Left renal pelvis (tissue), 4 donors: ENCODE results near the gene LETMD1. TPM values are rescaled to one million over a fixed set of nuclear protein-coding genes. Genes with fewer than 3 reads are reported as not detected.
A peak's percentile ranks its signal among the peaks of the same experiment; 100 is the strongest.
"Not testable (repeated sequence)": the region's sequence is repeated elsewhere in the genome, so short reads cannot be mapped to it uniquely, and the experiment has no call there.

Experiments
- DNase-seq, 4 donors: peaks; one replicate each; pipeline ENCODE4 v3.0.0-alpha.2; 2013; ENCODE audit warnings: low read depth in 4 of 4, low spot score in 3 of 4
- polyA plus RNA-seq, 4 donors: library from polyadenylated mRNA; unstranded; fragments of 120-200 nt; gene quantifications; one replicate each; pipeline ENCODE4 v1.2.1, GENCODE V29; 2013; ENCODE audit not compliant: insufficient read length in 4 of 4

LETMD1 gene
- polyA plus RNA-seq, 4 donors: 77.6 to 137 (median 97.6) TPM

GRCh38 chr12:51076236-51076930 lies 28.3 kb downstream of the LETMD1 start:
- DNase-seq: no peak

GRCh38 chr12:51077930-51078329 lies 29.8 kb downstream of the LETMD1 start:
- DNase-seq: no peak

- not testable (repeated sequence) for DNase-seq
Measured at GRCh38 chr12:51078346-51078745, 30.2 kb downstream of the LETMD1 start.

GRCh38 chr12:51078866-51079265 lies 30.7 kb downstream of the LETMD1 start:
- DNase-seq: not testable (repeated sequence)

GRCh38 chr12:51080136-51080535 lies 32.0 kb downstream of the LETMD1 start:
- no peak for DNase-seq

GRCh38 chr12:51081421-51081820 lies 33.3 kb downstream of the LETMD1 start:
- no peak for DNase-seq

- DNase-seq: peak; percentile 28 to 57 (median 38)
Measured at GRCh38 chr12:51082561-51083125, 34.5 kb downstream of the LETMD1 start.

- DNase-seq: peak; percentile 83 to 95 (median 88)
Measured at GRCh38 chr12:51083126-51083833, 35.2 kb downstream of the LETMD1 start, which contains the start of gene CSRNP2. Gene CSRNP2, minus strand, starts transcription at chr12:51083596. Its CDS starts 7,035 bp downstream, at chr12:51076561.

GRCh38 chr12:51085757-51086156 lies 37.6 kb downstream of the LETMD1 start:
- DNase-seq: no peak

GRCh38 chr12:51086933-51087332 lies 38.8 kb downstream of the LETMD1 start:
- DNase-seq: no peak

GRCh38 chr12:51087818-51088217 lies 39.7 kb downstream of the LETMD1 start:
- DNase-seq: no peak

- DNase-seq: no peak
Measured at GRCh38 chr12:51090705-51091229, 42.6 kb downstream of the LETMD1 start.

GRCh38 chr12:51098611-51099010 lies 50.5 kb downstream of the LETMD1 start:
- no peak for DNase-seq

GRCh38 chr12:51103977-51104376 lies 55.9 kb downstream of the LETMD1 start:
- DNase-seq: no peak

GRCh38 chr12:51108136-51108535 lies 60.0 kb downstream of the LETMD1 start:
- DNase-seq: no peak

Other genes with a start within 250 kb of the LETMD1 start
- under 1 TPM in 1 of 4 donors, not detected in 3; 0.08 TPM for gene TMPRSS12, start 205.4 kb upstream of the LETMD1 start, polyA plus RNA-seq
- not detected for gene HIGD1C, start 95.8 kb upstream of the LETMD1 start, polyA plus RNA-seq
- gene SLC11A2, start 21.9 kb upstream of the LETMD1 start, polyA plus RNA-seq: 10 to 100 TPM; 35.8 to 60.2 (median 51.1) TPM
- gene CSRNP2, start 35.3 kb downstream of the LETMD1 start, polyA plus RNA-seq: 10 to 100 TPM; 37.5 to 46.6 (median 40.4) TPM
- gene TFCP2, start 124.8 kb downstream of the LETMD1 start, polyA plus RNA-seq: 10 to 100 TPM; 44.2 to 65.5 (median 59.6) TPM
- 10 to 100 TPM in 2 of 4 donors, 1 to 10 TPM in 2; 7.4 to 16.6 (median 10.0) TPM for gene POU6F1, start 169.7 kb downstream of the LETMD1 start, polyA plus RNA-seq
- 100 to 1,000 TPM; 152 to 298 (median 275) TPM for gene DAZAP2, start 190.5 kb downstream of the LETMD1 start, polyA plus RNA-seq
- gene SMAGP, start 222.1 kb downstream of the LETMD1 start, polyA plus RNA-seq: 10 to 100 TPM; 11.2 to 26.2 (median 22.8) TPM